PC-9 (cell line): ENCODE data around the gene EMP3. TPM values are rescaled to one million over a fixed set of nuclear protein-coding genes. Genes with fewer than 3 reads are reported as not detected.
"Not testable (repeated sequence)": the region's sequence is repeated elsewhere in the genome, so short reads cannot be mapped to it uniquely, and the experiment has no call there.

ENCODE experiments used
- BruUV-seq: library from RNA; stranded (reverse); fragments of 400-500 nt; replicated peaks from 2 replicates; lab custom pipeline; 2021; lab: Mats Ljungman, UMichigan
- CTCF ChIA-PET: fragments of 300-600 bp; sonication (Branson Sonifier 250); formaldehyde crosslinking; loops from one replicate; lab custom pipeline; 2022; ENCODE audit warnings: antibody characterized with exemption; lab: Charles Lee
- POLR2A ChIA-PET: fragments of 300-600 bp; sonication (Branson Sonifier 250); formaldehyde crosslinking; loops from one replicate; lab custom pipeline; 2022; ENCODE audit warnings: antibody characterized with exemption; ENCODE audit not compliant: unreplicated experiment; lab: Charles Lee
- DNase-seq, 2 experiments: peaks; one replicate each; pipeline versions ENCODE4 v3.0.0 to v3.0.0-alpha.2; 2015 to 2022; ENCODE audit warnings: mixed read lengths in 1 of 2
- H2AFZ ChIP-seq: fragments of 200-600 bp; sonication (generic); 2 replicates; pipeline ENCODE4 v1.8.1; 2017; ENCODE audit warnings: antibody characterized with exemption
- H3F3A ChIP-seq: fragments of 200-600 bp; sonication (generic); 2 replicates; pipeline ENCODE4 v1.8.1; 2017; ENCODE audit warnings: antibody characterized with exemption, mild to moderate bottlenecking, low read depth; ENCODE audit not compliant: insufficient read depth
- H3K27ac ChIP-seq: fragments of 200-600 bp; sonication (generic); 2 replicates; pipeline ENCODE4 v1.6.1; 2016; ENCODE audit warnings: mixed run types
- H3K27me3 ChIP-seq: fragments of 200-600 bp; sonication (generic); 2 replicates; pipeline ENCODE4 v1.6.1; 2016; ENCODE audit warnings: low read depth, mixed run types; ENCODE audit not compliant: insufficient read depth
- H3K36me3 ChIP-seq: fragments of 200-600 bp; sonication (generic); 2 replicates; pipeline ENCODE4 v1.6.1; 2016; ENCODE audit warnings: low read depth, mixed run types
- H3K4me1 ChIP-seq: fragments of 200-600 bp; sonication (generic); replicated peaks from 2 replicates; pipeline ENCODE4 v1.6.1; 2016; ENCODE audit warnings: mixed run types; ENCODE audit not compliant: insufficient read depth
- H3K4me2 ChIP-seq: fragments of 200-600 bp; sonication (generic); 2 replicates; pipeline ENCODE4 v1.6.1; 2017; ENCODE audit warnings: mixed run types
- H3K4me3 ChIP-seq: fragments of 200-600 bp; sonication (generic); 2 replicates; pipeline ENCODE4 v1.6.1; 2016; ENCODE audit warnings: mixed run types
- H3K79me2 ChIP-seq: fragments of 200-600 bp; sonication (generic); 2 replicates; pipeline ENCODE4 v1.6.1; 2017; ENCODE audit warnings: low read depth, mixed run types
- H3K9me2 ChIP-seq: fragments of 200-600 bp; sonication (generic); 2 replicates; pipeline ENCODE4 v1.8.1; 2017; ENCODE audit warnings: mild to moderate bottlenecking; ENCODE audit not compliant: insufficient read depth
- H3K9me3 ChIP-seq: fragments of 200-600 bp; sonication (generic); 2 replicates; pipeline ENCODE4 v1.8.1; 2016; ENCODE audit warnings: low read depth; ENCODE audit not compliant: insufficient read depth
- H4K20me1 ChIP-seq: fragments of 200-600 bp; sonication (generic); 2 replicates; pipeline ENCODE4 v1.8.1; 2017; ENCODE audit not compliant: insufficient read depth
- EZH2 ChIP-seq: fragments of 200-600 bp; sonication (generic); IDR thresholded peaks from 2 replicates; pipeline ENCODE4 v1.8.0; 2017; ENCODE audit warnings: antibody characterized with exemption, low read depth
- intact Hi-C: fragments of 100-400 bp; cut with micrococcal nuclease; formaldehyde crosslinking; loops from one replicate; pipeline ENCODE4 v1.10.0; 2022; ENCODE audit not compliant: unreplicated experiment
- total RNA-seq: library from RNA; stranded (reverse); gene quantifications from 2 replicates; pipeline ENCODE4 v1.2.3, GENCODE V29; 2021
- TF ChIP-seq, protein P1 (sequence below): fragments of 200-600 bp; sonication (generic); conservative IDR thresholded peaks from 2 replicates; pipeline ENCODE4 v1.6.1; 2017; ENCODE audit warnings: mixed run types, antibody characterized with exemption, mild to moderate bottlenecking, moderate library complexity

EMP3 gene
- total RNA-seq, 1 experiment from 2014 or later, result 56.3 TPM

DNA sequence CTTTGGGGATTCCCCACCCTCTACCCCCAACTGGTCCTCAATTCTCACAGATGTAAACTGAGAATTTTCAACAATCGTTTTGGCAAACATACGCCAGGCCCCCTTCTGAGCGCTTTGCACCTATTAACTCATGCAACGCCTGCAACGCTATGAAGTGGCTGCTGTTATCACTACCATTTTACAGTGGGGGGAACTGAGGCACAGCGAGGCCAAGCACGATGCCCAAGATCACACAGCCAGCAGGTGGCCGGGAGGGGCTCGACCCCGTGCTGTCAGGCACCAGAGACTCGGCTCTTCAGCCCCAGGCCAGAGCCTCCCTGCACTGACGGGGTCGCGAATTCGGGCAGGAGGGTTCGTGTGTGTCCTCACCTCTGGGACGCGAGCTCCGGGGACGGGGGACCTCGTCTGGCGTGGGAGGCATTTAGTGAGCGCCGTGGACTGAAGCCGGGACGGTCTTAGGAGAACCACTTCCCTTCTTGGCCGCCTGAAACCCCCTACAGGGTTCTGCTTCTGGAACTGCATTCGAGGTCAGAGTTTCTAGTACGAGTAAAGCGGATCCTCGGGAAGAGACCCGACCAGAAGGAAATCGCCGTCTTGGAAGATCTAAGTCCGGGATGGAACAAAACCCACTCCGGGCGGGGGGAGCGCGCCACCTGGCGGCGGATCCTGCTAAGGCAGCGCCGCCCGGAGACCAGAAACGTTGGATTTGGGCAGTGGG is 34.4 kb upstream of the EMP3 start:
- ChIA-PET POLR2A (interaction anchor here (0.6 kb wide), 1 partner anchor 18 kb away, joined by 33 read pairs; no protein-coding TSS in a partner anchor), CTCF (interaction anchor here (0.6 to 1.6 kb wide), 3 partner anchors 18 to 72 kb away, joined by 3 to 6 read pairs (median 4); no protein-coding TSS in a partner anchor)
- Histone ChIP-seq H3K36me3 (peaks cover 11% of the 10 kb centered on the region), H3K27me3 (no peaks in the 10 kb centered on the region), H2AFZ (peak overlapping the region; percentile 75), H3K4me2 (peak overlapping the region; percentile 99), H3K9me2 (no peaks in the 10 kb centered on the region), H3F3A (peaks cover 54% of the 10 kb centered on the region), H3K27ac (no peak overlapping the region), H3K9me3 (0 out of 2 replicates have a peak, but pooled peaks cover 5% of the 10 kb centered on the region), H3K79me2 (no peaks in the 10 kb centered on the region), H3K4me3 (peak overlapping the region; percentile 70), H4K20me1 (no peaks in the 10 kb centered on the region; the same call in 1 of the 2 replicates), H3K4me1 (peaks cover 13% of the 10 kb centered on the region)
- intact Hi-C loops, result loop anchor here (1.0 to 5.0 kb wide), 3 partner anchors 20 to 41 kb away; no protein-coding TSS in a partner anchor
- BruUV-seq, result no TSS peak
- DNase-seq, result peak; percentile 65 to 82
- no peak for TF ChIP-seq EZH2
- TF ChIP-seq, protein P1, sequence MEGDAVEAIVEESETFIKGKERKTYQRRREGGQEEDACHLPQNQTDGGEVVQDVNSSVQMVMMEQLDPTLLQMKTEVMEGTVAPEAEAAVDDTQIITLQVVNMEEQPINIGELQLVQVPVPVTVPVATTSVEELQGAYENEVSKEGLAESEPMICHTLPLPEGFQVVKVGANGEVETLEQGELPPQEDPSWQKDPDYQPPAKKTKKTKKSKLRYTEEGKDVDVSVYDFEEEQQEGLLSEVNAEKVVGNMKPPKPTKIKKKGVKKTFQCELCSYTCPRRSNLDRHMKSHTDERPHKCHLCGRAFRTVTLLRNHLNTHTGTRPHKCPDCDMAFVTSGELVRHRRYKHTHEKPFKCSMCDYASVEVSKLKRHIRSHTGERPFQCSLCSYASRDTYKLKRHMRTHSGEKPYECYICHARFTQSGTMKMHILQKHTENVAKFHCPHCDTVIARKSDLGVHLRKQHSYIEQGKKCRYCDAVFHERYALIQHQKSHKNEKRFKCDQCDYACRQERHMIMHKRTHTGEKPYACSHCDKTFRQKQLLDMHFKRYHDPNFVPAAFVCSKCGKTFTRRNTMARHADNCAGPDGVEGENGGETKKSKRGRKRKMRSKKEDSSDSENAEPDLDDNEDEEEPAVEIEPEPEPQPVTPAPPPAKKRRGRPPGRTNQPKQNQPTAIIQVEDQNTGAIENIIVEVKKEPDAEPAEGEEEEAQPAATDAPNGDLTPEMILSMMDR, result peak; percentile 99

DNA sequence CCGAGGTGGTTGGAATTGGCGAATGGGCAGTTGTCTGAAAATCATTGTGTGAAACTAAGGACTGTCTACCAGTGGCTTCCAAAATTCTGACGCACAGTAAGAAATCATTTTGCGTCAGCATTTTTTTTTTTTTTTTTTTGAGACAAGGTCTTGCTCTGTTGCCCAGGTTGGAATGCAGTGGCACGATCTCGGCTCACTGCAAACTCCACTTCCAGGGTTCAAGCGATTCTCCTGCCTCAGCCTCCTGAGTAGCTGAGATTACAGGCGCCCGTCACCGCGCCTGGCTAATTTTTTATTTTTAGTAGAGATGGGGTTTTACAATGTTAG is 33.9 kb upstream of the EMP3 start:
- H3K79me2 ChIP-seq, DNase-seq, H3K27me3 ChIP-seq, H3K9me3 ChIP-seq, H3K36me3 ChIP-seq, H2AFZ ChIP-seq, POLR2A ChIA-PET, H3K4me3 ChIP-seq, H3K27ac ChIP-seq, H3K9me2 ChIP-seq, H4K20me1 ChIP-seq: not testable (repeated sequence)
- Histone ChIP-seq H3K4me2 (peak overlapping the region; percentile 99), H3F3A (peaks cover 49% of the 10 kb centered on the region), H3K4me1 (peaks cover 13% of the 10 kb centered on the region)
- intact Hi-C loops, result loop anchor here (1.0 to 5.0 kb wide), 3 partner anchors 20 to 41 kb away; no protein-coding TSS in a partner anchor
- CTCF ChIA-PET, result interaction anchor here (0.6 to 0.7 kb wide), 2 partner anchors 20 to 23 kb away, joined by 4 to 7 read pairs; no protein-coding TSS in a partner anchor
- TSS peak; percentile 7 for BruUV-seq

DNA sequence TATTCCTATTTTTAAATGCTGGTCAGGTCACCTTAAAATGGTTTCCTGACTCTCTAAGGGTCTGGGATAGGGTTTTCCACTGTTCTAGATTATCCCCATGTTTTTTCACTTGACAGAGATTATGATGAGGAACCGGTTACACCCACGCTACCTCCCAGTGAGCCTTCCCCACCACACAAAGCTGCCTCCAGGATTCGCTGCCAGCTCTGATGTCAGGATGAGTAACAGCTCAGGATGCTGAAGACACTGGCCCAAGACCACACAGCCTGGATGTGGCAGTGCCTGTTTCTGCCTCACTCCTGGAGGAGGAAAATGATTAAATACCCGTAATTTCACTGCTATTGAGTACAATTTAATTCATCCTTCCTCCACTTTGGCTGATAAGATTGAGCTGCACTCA is 32.6 kb upstream of the EMP3 start:
- no peaks in the 10 kb centered on the region for H3K9me2 ChIP-seq
- no peak overlapping the region for H3K4me2 ChIP-seq
- H4K20me1 ChIP-seq, result no peaks in the 10 kb centered on the region; the same call in 1 of the 2 replicates
- TF ChIP-seq, protein P1, result no peak
- no peak for TF ChIP-seq EZH2
- no peak overlapping the region for H2AFZ ChIP-seq
- H3K79me2 ChIP-seq, result no peaks in the 10 kb centered on the region
- no peaks in the 10 kb centered on the region for H3K36me3 ChIP-seq
- peaks cover 36% of the 10 kb centered on the region for H3F3A ChIP-seq
- ChIA-PET CTCF (interaction anchor here (0.6 to 0.7 kb wide), 2 partner anchors 94 to 287 kb away, joined by 3 to 5 read pairs; no protein-coding TSS in a partner anchor), POLR2A (interaction anchor here (0.6 kb wide), 3 partner anchors 24 to 538 kb away, joined by 3 to 5 read pairs (median 4); no protein-coding TSS in a partner anchor)
- peaks cover 13% of the 10 kb centered on the region for H3K4me1 ChIP-seq
- no peaks in the 10 kb centered on the region for H3K27me3 ChIP-seq
- H3K4me3 ChIP-seq, result no peak overlapping the region
- BruUV-seq, result no TSS peak
- no peak overlapping the region for H3K27ac ChIP-seq
- no peak for DNase-seq
- intact Hi-C loops, result loop anchor here (5.0 kb wide), 1 partner anchor 40 kb away; no protein-coding TSS in a partner anchor
- H3K9me3 ChIP-seq, result no peaks in the 10 kb centered on the region
